ENCODE results near the gene ATG9A.

DNA sequence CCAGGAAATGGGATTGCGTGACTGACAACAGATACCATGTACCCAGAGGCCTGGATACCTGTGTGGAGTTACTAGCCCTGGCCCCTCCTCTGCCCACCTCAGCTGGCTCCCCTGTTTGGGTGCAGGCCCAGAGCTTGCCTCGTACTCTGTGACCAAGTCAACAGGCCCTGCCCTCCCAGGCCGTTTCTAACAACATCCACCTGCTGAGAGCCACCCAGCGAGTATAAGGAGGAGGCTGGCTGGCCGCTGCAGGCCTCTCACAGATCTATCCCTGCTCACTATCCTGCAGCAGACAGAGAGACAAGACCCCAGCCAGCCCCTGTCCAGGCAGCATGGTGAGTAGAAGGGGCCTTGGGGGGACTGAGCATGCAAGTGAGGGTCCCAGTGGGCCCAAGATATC is 36.8 kb upstream of the ATG9A start:
- no peak for TF ChIP-seq EP300 (IDR thresholded peaks at IDR 0.05)
- TF ChIP-seq POLR2A (IDR thresholded peaks at IDR 0.05) = no peak

Measured in sigmoid colon (tissue), 4 donors.